ENCODE data around the gene MYOD1.

DNA sequence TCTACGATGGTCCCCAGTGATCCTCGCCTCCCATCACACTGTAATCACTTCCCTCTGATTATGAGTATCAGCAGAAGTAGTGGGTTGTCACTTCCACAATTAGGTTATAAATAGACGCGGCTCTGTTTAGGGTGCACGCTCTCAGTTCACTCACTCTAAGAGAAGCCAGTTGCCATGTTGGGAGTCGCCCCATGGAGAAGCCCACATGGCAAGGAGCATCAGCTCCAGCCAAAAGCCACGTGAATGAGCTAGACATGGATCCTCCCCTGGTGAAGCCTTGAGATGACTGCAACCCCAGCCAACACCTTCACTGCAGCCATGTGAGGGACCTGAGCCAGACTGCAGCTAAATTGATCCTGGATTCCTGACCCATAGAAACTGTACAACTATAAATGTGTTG is 26.4 kb upstream of the MYOD1 start:
- no peak for TF ChIP-seq CTCF (IDR thresholded peaks at IDR 0.05)
- TF ChIP-seq EZH2 (IDR thresholded peaks at IDR 0.05), result no peak
- no peak for TF ChIP-seq EZH2phosphoT487 (IDR thresholded peaks at IDR 0.05)
